DOHH2 (cell line): ENCODE results near the gene SAFB.

Experiments used
- CTCF ChIP-seq: fragments of 200-600 bp; sonication (generic); IDR thresholded peaks from one replicate; pipeline ENCODE4 v1.5.1; 2014; ENCODE audit warnings: antibody characterized with exemption, mild to moderate bottlenecking, low read depth, low read length; ENCODE audit not compliant: poor library complexity, severe bottlenecking
- EZH2phosphoT487 ChIP-seq: fragments of 200-600 bp; sonication (generic); IDR thresholded peaks from 2 replicates; pipeline ENCODE4 v1.6.1; 2017; ENCODE audit warnings: borderline replicate concordance, mild to moderate bottlenecking, antibody characterized with exemption, low read length, moderate library complexity, mixed read lengths

GRCh38 chr19:5667751-5668271, 44.9 kb downstream of the SAFB start:
- TF ChIP-seq CTCF, result no peak
- no peak for TF ChIP-seq EZH2phosphoT487
